Mucosa of gallbladder (tissue), 1 donor: ENCODE measurements around the gene TTC39C. TPM values are rescaled to one million over a fixed set of nuclear protein-coding genes. Genes with fewer than 3 reads are reported as not detected.

Experiments
- DNase-seq: peaks from one replicate; pipeline ENCODE4 v3.0.0-alpha.2; 2020; ENCODE audit warnings: low spot score
- total RNA-seq: library from RNA; stranded (reverse); gene quantifications from one replicate; pipeline ENCODE4 v1.2.1, GENCODE V29; 2021
- donor health status: DM: no; HTN: no; CAD: no.

The TTC39C gene
- total RNA-seq, 1 donor from 2014 or later, result 55.4 TPM

GRCh38 chr18:24083550-24083949 lies 69.0 kb downstream of the TTC39C start:
- no peak for DNase-seq

DNA sequence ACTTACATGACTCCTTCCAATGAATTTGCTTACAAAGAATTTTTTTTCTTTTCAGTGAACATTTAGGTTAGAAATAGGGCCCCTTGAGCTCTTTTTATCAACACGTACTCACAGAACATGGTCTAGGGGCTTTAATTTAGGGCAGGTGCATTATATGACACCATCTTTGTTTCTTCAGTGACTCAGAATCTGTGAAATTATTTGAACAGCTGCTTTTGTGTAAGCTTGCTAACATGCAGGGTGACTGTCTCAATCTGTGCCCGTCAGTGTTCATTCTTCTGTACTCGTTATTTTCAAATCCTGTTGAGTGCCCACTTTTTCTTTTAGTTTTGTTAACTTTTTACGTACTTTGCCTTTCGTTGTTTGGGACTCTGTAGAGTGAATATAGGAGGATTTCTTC lies 71.5 kb downstream of the TTC39C start:
- DNase-seq, result no peak

- DNase-seq, result no peak
Observed at GRCh38 chr18:24089076-24089475, 74.5 kb downstream of the TTC39C start.

GRCh38 chr18:24089515-24090337 lies 75.2 kb downstream of the TTC39C start:
- no peak for DNase-seq

- DNase-seq, result no peak
Observed at GRCh38 chr18:24090876-24091275, 76.3 kb downstream of the TTC39C start.

DNA sequence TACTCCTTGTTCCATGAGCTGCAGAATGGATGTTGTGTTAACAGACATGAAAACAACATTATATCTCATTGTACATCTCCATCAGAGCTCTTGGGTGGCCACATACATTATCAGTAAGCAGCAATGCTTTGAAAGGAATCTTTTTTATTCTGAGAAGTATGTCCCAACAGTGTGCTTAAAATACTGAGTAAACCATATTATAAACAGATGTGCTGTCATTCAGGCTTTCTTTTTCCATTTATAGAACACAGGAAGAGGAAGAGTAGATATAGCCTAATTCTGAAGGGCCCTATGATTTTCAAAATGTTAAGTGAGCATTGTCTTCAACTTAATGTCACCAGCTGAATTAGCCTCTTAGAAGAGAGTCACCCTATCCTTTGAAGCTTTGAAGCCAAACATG lies 80.0 kb downstream of the TTC39C start:
- no peak for DNase-seq

- no peak for DNase-seq
Observed at GRCh38 chr18:24095976-24096375, 81.4 kb downstream of the TTC39C start.

GRCh38 chr18:24103320-24104021 lies 88.9 kb downstream of the TTC39C start:
- no peak for DNase-seq

GRCh38 chr18:24104486-24104885 lies 89.9 kb downstream of the TTC39C start:
- DNase-seq, result no peak

DNA sequence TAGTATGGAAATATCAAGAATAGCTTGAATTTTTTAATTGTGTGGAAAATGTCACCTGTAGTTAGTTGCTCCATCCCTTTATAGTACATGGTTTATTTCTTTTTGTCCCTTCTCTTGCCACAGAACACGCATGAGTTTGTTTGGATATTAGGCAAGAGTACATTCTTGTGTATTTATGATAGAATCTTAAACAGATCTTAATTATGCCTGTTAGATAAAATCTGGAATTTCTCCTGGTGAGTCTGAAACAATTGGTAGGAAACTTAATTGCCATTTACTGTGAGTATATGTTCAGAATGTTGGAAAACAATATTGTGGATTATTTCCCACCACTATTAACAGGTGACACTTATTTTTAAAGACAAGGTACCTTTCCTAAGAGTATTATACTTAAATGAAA lies 94.1 kb downstream of the TTC39C start:
- DNase-seq, result no peak

DNA sequence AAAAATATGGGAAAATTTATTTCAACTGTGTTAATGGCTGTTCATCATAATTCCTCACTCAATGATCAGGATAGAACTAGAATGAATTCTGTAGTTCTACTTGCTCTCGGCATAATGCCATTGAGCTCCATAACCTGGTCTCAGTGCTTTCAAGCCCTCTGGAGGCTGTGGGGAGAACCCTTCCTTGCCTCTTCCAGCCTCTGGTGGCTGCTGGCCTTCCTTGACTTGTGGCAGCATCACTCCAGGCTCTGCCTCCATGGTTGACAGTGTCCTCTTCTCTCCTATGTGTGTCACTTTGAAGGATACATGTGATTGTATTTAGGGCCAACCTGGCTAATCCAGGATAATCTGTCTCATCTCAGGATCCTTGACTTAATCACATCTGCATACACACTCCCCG lies 97.4 kb downstream of the TTC39C start:
- DNase-seq, result no peak

GRCh38 chr18:24112464-24112863 lies 97.9 kb downstream of the TTC39C start:
- DNase-seq, result no peak

DNA sequence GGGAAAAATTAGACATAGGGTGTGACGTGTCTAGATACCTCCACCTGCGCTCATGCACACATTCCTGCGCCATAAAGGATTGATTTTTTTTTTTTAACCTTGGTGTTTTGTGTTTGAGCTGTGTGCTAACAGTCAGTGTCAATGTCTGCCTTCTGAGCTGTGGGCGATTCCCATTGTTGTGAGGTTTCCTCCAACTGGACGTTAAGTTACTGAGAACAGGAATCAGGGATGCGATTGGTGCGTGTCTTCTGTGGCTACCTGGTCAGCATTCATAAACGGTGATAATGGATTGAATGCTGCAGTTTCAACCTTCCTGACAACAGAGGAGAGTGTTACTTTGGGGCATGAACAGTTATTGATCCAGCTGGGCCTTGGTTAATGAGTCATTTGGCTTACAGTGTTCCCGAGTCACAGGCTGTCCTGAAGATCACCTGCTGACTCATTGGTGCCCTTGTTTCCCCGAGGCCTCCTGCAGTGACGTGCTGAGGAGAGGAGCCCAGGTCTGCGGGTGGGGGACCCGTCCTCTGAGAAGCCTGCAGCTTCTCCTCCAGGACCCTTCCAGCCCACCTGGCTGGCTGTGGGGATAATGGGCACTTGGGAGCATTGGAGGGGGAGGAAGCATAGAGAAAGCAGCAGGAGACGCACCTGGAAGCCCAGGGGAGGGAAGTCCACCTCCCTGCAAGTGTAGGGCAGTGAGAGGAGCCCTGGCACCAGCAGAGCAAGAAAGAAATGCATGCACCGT lies 98.5 kb downstream of the TTC39C start:
- peak; percentile 88 for DNase-seq

- DNase-seq, result no peak
Observed at GRCh38 chr18:24114924-24115549, 100.5 kb downstream of the TTC39C start.

GRCh38 chr18:24115628-24116027 lies 101.1 kb downstream of the TTC39C start:
- no peak for DNase-seq

DNA sequence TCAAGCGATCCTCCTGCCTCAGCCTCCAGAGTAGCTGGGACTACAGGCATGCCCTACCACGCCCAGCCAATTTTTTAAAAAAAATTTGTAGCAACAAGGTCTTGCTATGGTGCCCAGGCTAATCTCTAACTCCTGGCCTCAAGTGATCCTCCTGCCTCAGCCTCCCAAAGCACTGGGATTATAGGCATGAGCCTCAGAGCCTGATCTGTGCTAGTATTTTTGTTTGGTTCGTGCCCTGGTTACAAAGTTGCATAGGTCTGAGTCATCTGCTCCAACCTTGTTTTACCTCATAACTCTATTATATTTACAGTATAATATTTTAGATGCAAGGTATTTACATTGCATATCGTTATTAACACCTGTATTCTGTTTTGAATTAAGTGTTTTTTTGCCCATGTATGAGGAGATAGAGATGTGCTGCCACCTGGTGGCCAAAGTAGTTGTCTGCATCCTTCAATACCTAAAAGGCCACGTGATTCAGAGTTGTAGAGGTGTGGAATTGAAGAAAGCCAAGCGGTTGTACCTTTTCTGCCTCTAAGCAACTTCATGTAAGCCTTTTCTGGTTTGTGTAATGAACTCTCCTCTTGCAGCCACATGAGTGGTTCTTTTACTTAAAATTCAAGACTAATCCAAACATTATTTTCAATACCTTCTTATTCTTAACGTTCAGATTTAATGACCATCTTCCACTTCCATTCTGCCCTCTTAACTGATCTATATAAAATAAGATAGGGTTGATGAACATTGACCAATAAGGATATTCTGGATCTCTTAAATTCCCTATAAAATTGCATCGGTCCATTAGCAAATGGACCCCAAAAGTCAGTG lies 104.4 kb downstream of the TTC39C start:
- peak; percentile 81 for DNase-seq

DNA sequence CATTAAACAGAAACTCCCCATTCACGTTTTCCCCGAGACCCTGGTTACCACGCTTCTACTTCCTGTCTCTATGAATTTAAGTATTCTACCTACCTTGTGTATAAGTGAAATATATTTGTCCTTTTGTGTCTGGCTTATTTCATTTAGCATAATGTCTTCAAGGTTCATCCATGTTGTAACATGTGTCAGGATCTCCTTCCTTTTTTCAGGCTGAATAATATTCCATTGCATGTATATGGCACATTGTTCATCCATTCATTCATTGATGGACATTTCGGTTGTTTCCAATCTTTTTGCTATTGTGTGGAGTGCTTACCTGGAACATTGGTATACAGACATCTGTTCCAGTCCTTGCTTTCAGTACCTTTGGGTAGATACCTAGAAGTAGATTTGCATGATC lies 106.1 kb downstream of the TTC39C start:
- DNase-seq, result no peak

GRCh38 chr18:24121625-24122024 lies 107.1 kb downstream of the TTC39C start:
- DNase-seq, result no peak

- no peak for DNase-seq
Observed at GRCh38 chr18:24126155-24126961, 111.8 kb downstream of the TTC39C start.

GRCh38 chr18:24127735-24128134 lies 113.2 kb downstream of the TTC39C start:
- no peak for DNase-seq
